Liver (tissue), 9 donors: Measurements from ENCODE around the gene AKNA. TPM values are rescaled to one million over a fixed set of nuclear protein-coding genes. Genes with fewer than 3 reads are reported as not detected.
"Not testable (repeated sequence)": the region's sequence is repeated elsewhere in the genome, so short reads cannot be mapped to it uniquely, and the experiment has no call there.

ENCODE experiments used
- DNase-seq: peaks from one replicate; pipeline ENCODE4 v3.0.0-alpha.2; 2017; ENCODE audit warnings: low spot score
- H3K27ac ChIP-seq, 2 donors: one replicate each; pipeline ENCODE4 v1.7.0; 2013; ENCODE audit warnings: inconsistent platforms in 2 of 2, low read length in 2 of 2, control low read depth in 1 of 2, low read depth in 1 of 2, mild to moderate bottlenecking in 1 of 2
- H3K27me3 ChIP-seq, 4 donors: one replicate each; pipeline versions ENCODE4 v1.6.1 to v1.7.0; 2013; ENCODE audit warnings: low read length in 3 of 4, inconsistent platforms in 1 of 4, mild to moderate bottlenecking in 1 of 4, moderate library complexity in 1 of 4; ENCODE audit not compliant: control insufficient read depth in 4 of 4, insufficient read depth in 4 of 4
- H3K36me3 ChIP-seq, 4 donors: one replicate each; pipeline versions ENCODE4 v1.6.1 to v1.7.0; 2013; ENCODE audit warnings: low read length in 3 of 4, mild to moderate bottlenecking in 3 of 4, low read depth in 1 of 4, moderate library complexity in 1 of 4; ENCODE audit not compliant: control insufficient read depth in 4 of 4, insufficient read depth in 3 of 4
- H3K4me1 ChIP-seq, 4 donors: one replicate each; pipeline versions ENCODE4 v1.6.1 to v1.7.0; 2013; ENCODE audit warnings: low read length in 3 of 4, mild to moderate bottlenecking in 3 of 4, moderate library complexity in 1 of 4; ENCODE audit not compliant: control insufficient read depth in 4 of 4, insufficient read depth in 4 of 4
- H3K4me3 ChIP-seq, 3 donors: one replicate each; pipeline versions ENCODE4 v1.6.1 to v1.7.0; 2013; ENCODE audit warnings: low read length in 3 of 3, control low read depth in 1 of 3, low read depth in 1 of 3, mild to moderate bottlenecking in 1 of 3
- H3K9ac ChIP-seq, 2 donors: one replicate each; pipeline ENCODE4 v1.7.0; 2013; ENCODE audit warnings: low read length in 2 of 2, mild to moderate bottlenecking in 2 of 2, moderate library complexity in 2 of 2, control low read depth in 1 of 2, low read depth in 1 of 2
- H3K9me3 ChIP-seq, 4 donors: one replicate each; pipeline versions ENCODE4 v1.6.1 to v1.7.0; 2013; ENCODE audit warnings: low read length in 3 of 4; ENCODE audit not compliant: control insufficient read depth in 4 of 4
- FOXA1 ChIP-seq: IDR thresholded peaks from 2 replicates; pipeline ENCODE4 v1.6.1; 2016; ENCODE audit warnings: antibody characterized with exemption
- GABPA ChIP-seq, 2 donors: IDR thresholded peaks in 1 of 2; conservative IDR thresholded peaks in 1 of 2; 2 replicates each; pipeline ENCODE4 v1.6.1; 2016; ENCODE audit warnings: antibody characterized with exemption in 2 of 2, mild to moderate bottlenecking in 1 of 2, moderate library complexity in 1 of 2
- HNF4A ChIP-seq, 2 donors: conservative IDR thresholded peaks; 2 replicates each; pipeline ENCODE4 v1.6.1; 2016; ENCODE audit warnings: antibody characterized with exemption in 2 of 2, mild to moderate bottlenecking in 2 of 2
- HNF4G ChIP-seq: IDR thresholded peaks from 2 replicates; pipeline ENCODE4 v1.6.1; 2016; ENCODE audit warnings: antibody characterized with exemption
- MAX ChIP-seq: IDR thresholded peaks from 2 replicates; pipeline ENCODE4 v1.6.1; 2016; ENCODE audit warnings: antibody characterized with exemption
- NR2F2 ChIP-seq: IDR thresholded peaks from 2 replicates; pipeline ENCODE4 v1.6.1; 2016; ENCODE audit warnings: antibody characterized with exemption
- RAD21 ChIP-seq, 2 donors: IDR thresholded peaks; 2 replicates each; pipeline ENCODE4 v1.6.1; 2016; ENCODE audit warnings: antibody characterized with exemption in 2 of 2, mild to moderate bottlenecking in 2 of 2
- SP1 ChIP-seq: IDR thresholded peaks from 2 replicates; pipeline ENCODE4 v1.6.1; 2018; ENCODE audit warnings: antibody characterized with exemption, mild to moderate bottlenecking
- YY1 ChIP-seq: IDR thresholded peaks from 2 replicates; pipeline ENCODE4 v1.6.1; 2016; ENCODE audit warnings: antibody characterized with exemption, mild to moderate bottlenecking
- ZBTB33 ChIP-seq: IDR thresholded peaks from 2 replicates; pipeline ENCODE4 v1.6.1; 2016; ENCODE audit warnings: antibody characterized with exemption
- WGBS: extraction: QIAGEN DNeasy Blood & Tissue Kit; methylation state at CpG from one replicate; pipeline ENCODE4 v1.1.7; 2013; 5-methylcytosine and 5-hydroxymethylcytosine counted together
- polyA plus RNA-seq, 2 donors: library from polyadenylated mRNA; stranded (reverse) in 1 of 2; unstranded in 1 of 2; fragments of 200-250 nt in 1 of 2; fragments of >200 nt in 1 of 2; fragmentation: Nextera tagmentation in 1 of 2; extraction: Ambion mirVana in 1 of 2; gene quantifications; one replicate each; pipeline versions ENCODE4 v1.2.1 to v1.2.3, GENCODE V29; 2013 to 2015
- total RNA-seq, 2 donors: library from RNA; depleted of rRNA; stranded (reverse); fragments of >200 nt; gene quantifications; one replicate each; pipeline ENCODE4 v1.2.3, GENCODE V29; 2014
- TF ChIP-seq, protein P1 (sequence below): fragments of 150-350 bp; IDR thresholded peaks from 2 replicates; pipeline ENCODE4 v1.5.1; 2017; ENCODE audit warnings: improper control_type of control experiment, low read depth, low read length; ENCODE audit not compliant: missing input control
- TF ChIP-seq, protein P2 (sequence below): IDR thresholded peaks from 2 replicates; pipeline ENCODE4 v1.6.1; 2016; ENCODE audit warnings: antibody characterized with exemption, mild to moderate bottlenecking
- donor health status: healthy.
- donor health status: healthy.
- donor health status: healthy.
- donor health status: healthy.
- donor health status: healthy.

The AKNA gene
- total and polyA plus RNA-seq, 4 donors, result 4.2 to 31.7 (median 6.9) TPM

DNA sequence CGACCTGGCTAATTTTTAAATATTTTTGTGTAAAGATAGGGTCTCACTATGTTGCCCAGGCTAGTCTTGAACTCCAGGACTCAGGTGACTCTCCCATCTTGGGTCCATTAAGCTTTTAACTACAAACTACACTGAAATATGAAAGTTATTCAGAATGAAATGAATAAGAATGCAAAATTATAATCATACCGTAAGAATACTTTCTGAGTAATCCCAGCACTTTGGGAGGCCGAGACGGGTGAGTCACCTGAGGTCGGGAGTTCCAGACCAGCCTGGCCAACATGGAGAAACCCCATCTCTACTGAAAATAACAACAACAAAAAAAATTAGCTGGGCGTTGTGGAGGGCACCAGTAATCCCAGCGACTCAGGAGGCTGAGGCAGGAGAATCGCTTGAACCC, 66.0 kb downstream of the AKNA start (continued):
- TF ChIP-seq ZBTB33, result no peak
- TF ChIP-seq YY1, result no peak
- no peak for TF ChIP-seq NR2F2
- TF ChIP-seq FOXA1, result no peak
- TF ChIP-seq RAD21 (IDR thresholded peaks at IDR 0.05), result no peak

DNA sequence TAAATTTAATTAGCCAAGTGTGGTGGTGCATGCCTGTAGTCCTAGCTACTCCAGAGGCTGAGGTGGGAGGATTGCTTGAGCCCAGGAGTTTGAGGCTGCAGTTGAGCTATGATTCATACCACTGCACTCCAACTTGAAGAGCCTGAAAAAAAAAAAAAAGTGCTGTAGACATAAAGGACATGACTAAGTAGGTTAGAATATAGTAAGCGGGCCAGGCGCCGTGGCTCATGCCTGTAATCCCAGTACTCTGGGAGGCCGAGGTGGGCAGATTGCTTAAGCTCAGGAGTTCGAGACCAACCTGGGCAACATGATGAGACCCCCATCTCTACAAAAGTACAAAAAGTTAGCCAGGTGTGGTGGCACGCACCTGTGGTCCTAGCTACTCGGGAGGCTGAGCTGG, 67.1 kb downstream of the AKNA start:
- not testable (repeated sequence) for H3K27ac ChIP-seq, H3K9me3 ChIP-seq, H3K27me3 ChIP-seq, H3K9ac ChIP-seq, DNase-seq, H3K4me3 ChIP-seq
- 94% methylated on average over 7 of the region's 7 CpGs for whole genome bisulfite sequencing
- Histone ChIP-seq H3K4me1 (peaks cover 7 to 58% (median 35%) of the 10 kb centered on the region in 4 donors), H3K36me3 (peaks cover 0 to 14% (median 6%) of the 10 kb centered on the region in 4 donors)

DNA sequence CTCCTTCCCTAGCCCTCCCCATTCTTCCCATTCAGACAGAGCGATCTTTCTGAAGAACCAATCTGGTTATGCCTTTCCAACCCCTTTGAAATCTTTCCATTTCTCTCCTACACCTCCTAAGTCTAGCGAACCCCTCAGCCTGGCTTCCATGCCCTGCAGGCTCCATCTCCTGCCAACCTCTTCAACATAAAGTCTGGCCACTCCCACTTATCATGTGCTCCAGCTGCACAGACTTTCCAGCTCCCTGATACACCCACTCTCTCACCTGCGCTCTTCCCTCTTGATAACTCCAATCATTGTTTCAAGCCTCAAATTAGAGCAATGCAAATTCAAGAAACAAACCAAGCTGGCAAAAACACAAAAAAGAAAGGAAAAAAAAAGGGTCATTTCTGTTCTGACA, 68.6 kb downstream of the AKNA start:
- Histone ChIP-seq H3K4me1 (peaks cover 14 to 57% (median 31%) of the 10 kb centered on the region in 4 donors), H3K36me3 (peaks cover 0 to 5% (median 1%) of the 10 kb centered on the region in 4 donors), H3K27ac (peak overlapping the region in 1 of 2 donors; percentile 33), H3K27me3 (no peaks in the 10 kb centered on the region), H3K9ac (no peak overlapping the region), H3K9me3 (no peaks in the 10 kb centered on the region), H3K4me3 (no peak overlapping the region)
- DNase-seq, result no peak
- 85% methylated on average over 3 of the region's 3 CpGs for WGBS
- no peak for TF ChIP-seq HNF4G
- TF ChIP-seq NR2F2, result no peak
- TF ChIP-seq, protein P1, sequence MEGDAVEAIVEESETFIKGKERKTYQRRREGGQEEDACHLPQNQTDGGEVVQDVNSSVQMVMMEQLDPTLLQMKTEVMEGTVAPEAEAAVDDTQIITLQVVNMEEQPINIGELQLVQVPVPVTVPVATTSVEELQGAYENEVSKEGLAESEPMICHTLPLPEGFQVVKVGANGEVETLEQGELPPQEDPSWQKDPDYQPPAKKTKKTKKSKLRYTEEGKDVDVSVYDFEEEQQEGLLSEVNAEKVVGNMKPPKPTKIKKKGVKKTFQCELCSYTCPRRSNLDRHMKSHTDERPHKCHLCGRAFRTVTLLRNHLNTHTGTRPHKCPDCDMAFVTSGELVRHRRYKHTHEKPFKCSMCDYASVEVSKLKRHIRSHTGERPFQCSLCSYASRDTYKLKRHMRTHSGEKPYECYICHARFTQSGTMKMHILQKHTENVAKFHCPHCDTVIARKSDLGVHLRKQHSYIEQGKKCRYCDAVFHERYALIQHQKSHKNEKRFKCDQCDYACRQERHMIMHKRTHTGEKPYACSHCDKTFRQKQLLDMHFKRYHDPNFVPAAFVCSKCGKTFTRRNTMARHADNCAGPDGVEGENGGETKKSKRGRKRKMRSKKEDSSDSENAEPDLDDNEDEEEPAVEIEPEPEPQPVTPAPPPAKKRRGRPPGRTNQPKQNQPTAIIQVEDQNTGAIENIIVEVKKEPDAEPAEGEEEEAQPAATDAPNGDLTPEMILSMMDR, result no peak
- TF ChIP-seq GABPA (IDR thresholded peaks at IDR 0.05 in 1 of 2, conservative IDR thresholded peaks at IDR 0.05 in 1 of 2), result no peak
- TF ChIP-seq SP1, result no peak
- no peak for TF ChIP-seq HNF4A (conservative IDR thresholded peaks at IDR 0.05)
- TF ChIP-seq, protein P2, sequence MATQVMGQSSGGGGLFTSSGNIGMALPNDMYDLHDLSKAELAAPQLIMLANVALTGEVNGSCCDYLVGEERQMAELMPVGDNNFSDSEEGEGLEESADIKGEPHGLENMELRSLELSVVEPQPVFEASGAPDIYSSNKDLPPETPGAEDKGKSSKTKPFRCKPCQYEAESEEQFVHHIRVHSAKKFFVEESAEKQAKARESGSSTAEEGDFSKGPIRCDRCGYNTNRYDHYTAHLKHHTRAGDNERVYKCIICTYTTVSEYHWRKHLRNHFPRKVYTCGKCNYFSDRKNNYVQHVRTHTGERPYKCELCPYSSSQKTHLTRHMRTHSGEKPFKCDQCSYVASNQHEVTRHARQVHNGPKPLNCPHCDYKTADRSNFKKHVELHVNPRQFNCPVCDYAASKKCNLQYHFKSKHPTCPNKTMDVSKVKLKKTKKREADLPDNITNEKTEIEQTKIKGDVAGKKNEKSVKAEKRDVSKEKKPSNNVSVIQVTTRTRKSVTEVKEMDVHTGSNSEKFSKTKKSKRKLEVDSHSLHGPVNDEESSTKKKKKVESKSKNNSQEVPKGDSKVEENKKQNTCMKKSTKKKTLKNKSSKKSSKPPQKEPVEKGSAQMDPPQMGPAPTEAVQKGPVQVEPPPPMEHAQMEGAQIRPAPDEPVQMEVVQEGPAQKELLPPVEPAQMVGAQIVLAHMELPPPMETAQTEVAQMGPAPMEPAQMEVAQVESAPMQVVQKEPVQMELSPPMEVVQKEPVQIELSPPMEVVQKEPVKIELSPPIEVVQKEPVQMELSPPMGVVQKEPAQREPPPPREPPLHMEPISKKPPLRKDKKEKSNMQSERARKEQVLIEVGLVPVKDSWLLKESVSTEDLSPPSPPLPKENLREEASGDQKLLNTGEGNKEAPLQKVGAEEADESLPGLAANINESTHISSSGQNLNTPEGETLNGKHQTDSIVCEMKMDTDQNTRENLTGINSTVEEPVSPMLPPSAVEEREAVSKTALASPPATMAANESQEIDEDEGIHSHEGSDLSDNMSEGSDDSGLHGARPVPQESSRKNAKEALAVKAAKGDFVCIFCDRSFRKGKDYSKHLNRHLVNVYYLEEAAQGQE, result no peak
- TF ChIP-seq YY1, result no peak
- no peak for TF ChIP-seq MAX
